Lower lobe of right lung (tissue), 2 donors: ENCODE measurements around the gene ZNF76. TPM values are rescaled to one million over a fixed set of nuclear protein-coding genes. Genes with fewer than 3 reads are reported as not detected.

Experiments
- ATAC-seq, 2 donors: fragments of 200-7000 bp; cut with Tn5 transposase; one replicate each; pipeline ENCODE4 v1.9.1; 2020 to 2022; ENCODE audit warnings: mild to moderate bottlenecking in 2 of 2, moderate library complexity in 2 of 2
- DNase-seq: peaks from one replicate; pipeline ENCODE4 v3.0.0-alpha.2; 2020
- H3K27ac ChIP-seq: fragments of 200-600 bp; one replicate; pipeline ENCODE4 v1.8.0; 2022
- H3K27me3 ChIP-seq: fragments of 200-600 bp; one replicate; pipeline ENCODE4 v1.8.0; 2022; ENCODE audit warnings: low read depth
- H3K36me3 ChIP-seq: fragments of 200-600 bp; one replicate; pipeline ENCODE4 v1.8.0; 2022; ENCODE audit warnings: mild to moderate bottlenecking
- H3K4me1 ChIP-seq: fragments of 200-600 bp; one replicate; pipeline ENCODE4 v1.8.0; 2022
- H3K4me3 ChIP-seq: fragments of 200-600 bp; one replicate; pipeline ENCODE4 v1.8.0; 2022; ENCODE audit warnings: mild to moderate bottlenecking
- H3K9me3 ChIP-seq: fragments of 200-600 bp; one replicate; pipeline ENCODE4 v1.8.0; 2022
- CTCF ChIP-seq: fragments of 200-600 bp; IDR thresholded peaks from one replicate; pipeline ENCODE4 v1.8.0; 2022; ENCODE audit warnings: antibody characterized with exemption, mild to moderate bottlenecking
- intact Hi-C: fragments of 100-400 bp; cut with DNase I; formaldehyde crosslinking; loops from one replicate; pipeline ENCODE4 v1.11.0; 2022
- total RNA-seq: library from RNA; stranded (reverse); fragmentation: NEBNext Ultra II Directional; extraction: Animal tissue kit (Norgen Biotek cat#: 25700); gene quantifications from one replicate; pipeline ENCODE4 v1.2.1, GENCODE V29; 2021
- donor health status: DM: no; HTN: yes; CAD: no; lungs with severe emphysema.

ZNF76 gene
- total RNA-seq, 1 donor from 2014 or later = 39.4 TPM

GRCh38 chr6:35229304-35229703 lies 30.2 kb upstream of the ZNF76 start:
- Histone ChIP-seq H3K9me3 (no peaks in the 10 kb centered on the region), H3K27me3 (no peaks in the 10 kb centered on the region), H3K4me1 (peaks cover 7% of the 10 kb centered on the region), H3K4me3 (no peak overlapping the region), H3K36me3 (no peaks in the 10 kb centered on the region), H3K27ac (no peak overlapping the region)
- intact Hi-C loops = no loop called here
- no peak for TF ChIP-seq CTCF
- ATAC-seq (no peak), DNase-seq (no peak)

DNA sequence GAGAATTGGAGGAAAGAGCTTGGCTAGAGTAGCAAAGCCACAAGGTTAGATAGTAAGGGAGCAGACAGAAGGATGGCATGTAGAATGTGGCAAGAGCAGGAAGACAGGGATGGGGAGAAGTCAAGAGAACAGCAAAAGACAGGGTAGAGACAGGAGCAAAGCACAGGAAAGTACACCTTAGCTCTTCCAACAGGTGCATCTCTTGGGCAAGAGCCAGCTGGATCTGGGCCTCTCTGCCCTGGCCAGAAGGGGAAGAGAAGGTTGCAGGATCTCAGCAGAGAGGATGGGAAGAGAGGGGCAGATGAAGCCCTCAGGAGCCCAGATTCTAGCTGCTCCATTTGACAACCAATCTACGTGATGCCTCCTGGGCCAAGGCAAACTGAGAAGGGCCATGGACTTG lies 29.0 kb upstream of the ZNF76 start:
- no peak for TF ChIP-seq CTCF
- Histone ChIP-seq H3K27ac (no peak overlapping the region), H3K4me3 (no peak overlapping the region), H3K9me3 (no peaks in the 10 kb centered on the region), H3K36me3 (no peaks in the 10 kb centered on the region), H3K4me1 (peaks cover 7% of the 10 kb centered on the region), H3K27me3 (no peaks in the 10 kb centered on the region)
- intact Hi-C loops = no loop called here
- ATAC-seq (no peak), DNase-seq (no peak)

DNA sequence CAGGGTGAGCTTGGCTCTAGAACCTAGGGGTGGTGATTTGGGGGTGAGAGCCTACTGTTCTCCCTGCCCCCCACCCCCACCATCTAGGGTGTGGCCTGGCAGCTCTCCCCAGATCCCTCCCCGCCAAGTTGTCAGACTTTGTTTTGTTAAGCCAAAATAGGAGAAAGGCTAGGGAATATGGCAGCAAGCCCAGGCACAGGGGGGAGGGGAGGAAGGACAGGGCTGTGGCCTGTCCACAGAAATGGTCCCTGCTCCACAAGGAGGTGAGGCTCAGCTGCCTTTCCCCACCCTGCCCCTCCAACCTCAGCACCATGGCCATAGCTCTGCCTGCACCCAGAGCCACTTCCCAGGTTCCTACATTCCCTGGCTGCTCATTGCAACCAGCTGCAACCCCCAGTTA lies 28.6 kb upstream of the ZNF76 start:
- Histone ChIP-seq H3K27ac (no peak overlapping the region), H3K9me3 (no peaks in the 10 kb centered on the region), H3K4me1 (peaks cover 7% of the 10 kb centered on the region), H3K36me3 (no peaks in the 10 kb centered on the region), H3K27me3 (no peaks in the 10 kb centered on the region), H3K4me3 (no peak overlapping the region)
- ATAC-seq = no peak
- no peak for DNase-seq
- intact Hi-C loops = no loop called here
- TF ChIP-seq CTCF = no peak

DNA sequence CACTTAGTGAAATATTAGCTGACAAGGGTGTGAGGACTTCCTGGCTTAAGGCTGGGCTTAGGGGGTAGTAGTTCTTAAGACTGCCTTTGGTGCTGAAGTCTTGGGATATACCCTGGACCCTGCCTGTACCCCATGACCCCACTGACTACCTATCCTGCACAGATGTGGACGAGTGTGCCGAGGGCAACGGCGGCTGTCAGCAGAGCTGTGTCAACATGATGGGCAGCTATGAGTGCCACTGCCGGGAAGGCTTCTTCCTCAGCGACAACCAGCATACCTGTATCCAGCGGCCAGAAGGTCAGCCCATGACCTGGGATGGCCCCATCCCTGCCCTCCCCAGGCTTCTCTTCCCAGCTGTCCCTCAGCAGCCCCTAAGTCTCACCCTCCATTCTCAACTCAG lies 28.0 kb upstream of the ZNF76 start:
- Histone ChIP-seq H3K36me3 (no peaks in the 10 kb centered on the region), H3K27me3 (no peaks in the 10 kb centered on the region), H3K27ac (no peak overlapping the region), H3K4me3 (no peak overlapping the region), H3K9me3 (no peaks in the 10 kb centered on the region), H3K4me1 (peaks cover 7% of the 10 kb centered on the region)
- intact Hi-C loops = no loop called here
- no peak for DNase-seq
- no peak for ATAC-seq
- no peak for TF ChIP-seq CTCF

DNA sequence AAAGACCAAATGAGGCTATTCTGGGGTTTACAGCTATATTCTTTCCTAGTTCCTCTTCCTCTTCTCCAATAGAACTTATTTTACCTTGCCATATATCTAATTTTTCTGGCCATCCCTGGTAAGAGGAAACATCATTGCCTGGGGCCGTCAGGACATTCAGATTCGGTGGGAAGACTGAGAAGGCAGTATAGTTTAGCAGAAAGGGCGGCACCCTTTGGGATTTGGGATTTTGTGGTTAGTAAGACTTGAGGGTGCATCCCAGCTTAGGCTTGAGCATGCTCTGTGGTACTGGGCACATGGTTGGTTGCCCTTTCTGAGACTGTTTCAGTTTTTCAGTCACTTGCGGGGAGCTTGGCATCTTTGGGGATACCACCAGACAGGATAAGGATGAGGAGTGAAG lies 24.6 kb upstream of the ZNF76 start:
- intact Hi-C loops = no loop called here
- Histone ChIP-seq H3K27me3 (no peaks in the 10 kb centered on the region), H3K9me3 (no peaks in the 10 kb centered on the region), H3K4me3 (no peak overlapping the region), H3K4me1 (peaks cover 23% of the 10 kb centered on the region), H3K36me3 (no peaks in the 10 kb centered on the region), H3K27ac (no peak overlapping the region)
- no peak for DNase-seq
- no peak for TF ChIP-seq CTCF
- no peak for ATAC-seq

DNA sequence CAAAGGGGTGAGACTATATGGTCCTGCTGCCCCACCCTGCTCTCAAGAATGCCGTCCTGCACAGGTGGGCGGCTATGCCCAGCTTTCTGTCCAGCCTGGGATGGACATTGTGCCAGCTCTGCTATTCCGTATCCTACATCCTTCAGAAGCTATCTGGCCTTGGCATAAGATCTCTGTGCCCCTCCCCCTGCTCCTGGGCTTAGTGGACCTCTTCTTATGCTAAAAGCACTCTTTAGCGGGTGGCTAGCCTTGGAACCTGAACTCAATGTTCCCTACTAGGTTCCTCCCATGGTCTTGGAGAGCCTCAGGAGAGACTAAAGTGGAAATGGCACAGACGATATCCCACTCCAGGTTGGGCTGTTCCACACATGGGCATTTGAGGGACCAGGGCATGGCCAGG lies 23.3 kb upstream of the ZNF76 start:
- Histone ChIP-seq H3K9me3 (no peaks in the 10 kb centered on the region), H3K4me1 (peaks cover 32% of the 10 kb centered on the region), H3K27me3 (no peaks in the 10 kb centered on the region), H3K27ac (no peak overlapping the region), H3K4me3 (no peak overlapping the region), H3K36me3 (no peaks in the 10 kb centered on the region)
- intact Hi-C loops = no loop called here
- DNase-seq (no peak), ATAC-seq (no peak)
- TF ChIP-seq CTCF = no peak
